Hematopoietic multipotent progenitor cell treated with erythropoietin and hydrocortisone succinate and interleukin-3 and kit ligand, for 17 days (in vitro differentiated cells): ENCODE data around the gene ARF1.

Source experiments
- DNase-seq: peaks from one replicate; pipeline ENCODE4 v3.0.0-alpha.2; 2015; ENCODE audit warnings: low spot score

Gene ARF1

DNA sequence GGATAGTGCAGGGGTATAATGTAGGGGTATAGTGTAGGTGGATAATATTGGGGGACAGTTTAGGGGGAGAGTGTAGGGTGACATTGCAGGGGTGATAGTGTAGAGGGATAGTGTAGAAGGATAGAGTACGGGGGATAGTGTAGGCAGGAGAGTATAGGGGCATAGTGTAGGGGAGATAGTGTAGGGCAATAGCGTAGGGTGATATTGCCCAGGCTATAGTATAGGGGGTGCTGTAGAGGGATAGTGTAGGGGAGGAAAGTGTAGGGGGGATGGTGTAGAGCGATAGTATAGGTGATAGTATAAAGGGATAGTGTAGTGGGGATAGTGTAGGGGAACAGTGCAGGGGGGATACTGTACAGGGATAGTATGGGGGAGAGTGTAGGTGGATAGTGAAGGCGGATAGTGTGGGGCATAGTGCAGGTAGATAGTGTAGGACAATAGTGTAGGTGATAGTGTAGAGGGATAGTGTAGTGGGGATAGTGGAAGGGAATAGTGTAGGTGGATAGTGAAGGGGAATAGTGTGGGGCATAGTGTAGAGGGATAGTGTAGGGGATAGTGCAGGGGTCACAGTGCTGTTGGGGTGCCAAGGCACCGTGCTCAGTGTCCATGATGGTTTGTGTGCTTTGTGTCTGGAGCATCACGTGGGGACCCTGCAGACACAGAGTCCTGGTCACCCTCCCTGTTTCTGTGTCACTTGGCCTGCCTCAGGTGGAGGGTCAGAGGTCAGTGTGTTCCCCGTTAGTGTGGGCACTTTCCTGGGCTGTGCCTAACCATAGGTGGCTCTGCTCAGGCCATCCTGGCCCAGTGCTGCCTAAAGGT, 10.5 kb upstream of the ARF1 start:
- no peak for DNase-seq

DNA sequence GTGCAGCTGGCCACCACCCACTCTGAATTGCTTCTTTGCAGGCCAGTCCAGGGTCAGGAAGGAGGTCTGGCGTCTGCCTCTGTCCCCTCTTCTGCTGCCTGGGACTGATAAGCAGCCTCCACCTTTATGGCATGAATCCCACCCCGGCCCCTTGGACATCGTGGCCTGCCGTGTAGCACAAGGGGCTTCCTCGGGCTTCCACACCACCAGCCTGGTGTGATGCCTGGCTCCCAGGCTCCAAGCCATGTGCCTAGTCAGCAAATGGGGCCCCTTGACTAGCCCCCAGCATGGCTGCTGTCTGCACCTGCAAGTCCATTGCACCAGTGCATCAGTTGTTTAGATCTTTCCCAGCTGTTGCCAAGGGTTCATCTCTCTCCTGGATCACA, 9.9 kb upstream of the ARF1 start:
- DNase-seq: no peak

DNA sequence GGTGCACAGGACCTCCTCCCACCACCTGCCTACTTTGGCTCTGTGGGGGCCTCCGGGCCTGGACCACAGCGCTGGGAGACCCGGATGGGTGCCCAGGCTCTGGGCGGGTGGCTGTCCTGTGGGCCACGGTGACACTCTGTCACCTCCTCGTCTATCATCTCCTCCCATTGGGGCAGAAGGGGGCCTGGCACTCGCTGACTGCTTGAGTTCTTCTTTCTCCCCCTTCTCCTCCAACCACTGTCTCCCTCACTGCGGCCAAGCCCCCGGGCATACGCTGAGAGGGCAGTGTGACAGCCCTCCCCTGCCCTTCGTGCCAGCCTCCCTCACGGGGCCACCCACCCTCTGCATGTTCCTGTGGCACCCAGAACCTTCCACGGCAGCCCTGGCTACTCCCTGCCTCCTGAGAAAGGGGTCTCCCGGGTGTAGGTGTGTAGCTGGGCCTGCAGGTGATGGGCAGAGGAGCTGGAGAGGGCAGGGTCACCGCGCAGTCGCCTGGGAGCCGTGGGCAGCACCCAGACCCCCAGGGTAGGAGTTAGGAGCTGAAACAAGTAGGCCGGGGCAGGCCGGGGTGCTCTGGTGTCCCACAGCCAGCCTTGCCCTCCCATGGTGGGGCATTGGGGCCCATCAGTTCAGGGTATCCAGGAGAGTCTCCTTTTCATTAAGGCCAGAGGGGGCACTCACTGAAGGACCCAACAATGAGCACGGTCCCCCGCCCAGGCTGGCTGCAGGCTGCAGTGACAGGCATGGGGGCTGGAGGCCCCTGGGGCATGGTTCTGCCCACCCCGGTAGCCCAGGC, 9.2 kb upstream of the ARF1 start:
- DNase-seq: no peak

DNA sequence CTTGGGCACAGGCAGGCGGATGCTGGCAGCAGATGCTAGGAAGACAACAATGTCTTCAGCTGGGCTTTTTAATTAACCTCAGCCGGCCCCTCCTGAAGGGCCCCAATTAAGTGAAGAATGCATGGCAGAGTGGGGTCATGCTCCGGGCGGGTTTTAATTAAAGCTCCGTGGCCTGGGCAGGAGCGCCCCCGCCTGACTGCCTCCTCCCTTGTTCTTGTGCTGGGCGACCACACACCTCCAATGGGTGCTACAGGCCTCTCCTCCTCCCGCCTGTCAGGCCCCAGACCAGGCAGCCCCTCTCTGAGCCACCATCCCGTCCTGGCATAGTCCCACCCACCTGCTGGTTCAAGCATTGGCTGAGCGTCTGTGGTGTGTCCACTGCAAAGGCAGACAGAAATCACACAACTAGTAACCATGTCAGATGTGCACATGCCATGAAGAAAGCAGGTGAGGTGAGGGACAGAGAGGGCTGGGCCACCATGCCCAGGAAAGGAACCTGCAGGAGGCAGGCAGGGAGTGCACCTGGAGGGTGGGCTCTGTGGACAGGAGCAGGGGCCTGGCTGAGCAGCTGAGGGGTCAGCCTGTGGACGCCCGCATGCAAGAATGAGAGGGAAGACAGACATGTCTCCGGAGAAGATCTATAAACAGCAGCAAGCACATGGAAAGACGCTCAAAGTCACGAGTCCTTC, 8.5 kb upstream of the ARF1 start:
- DNase-seq: no peak

DNA sequence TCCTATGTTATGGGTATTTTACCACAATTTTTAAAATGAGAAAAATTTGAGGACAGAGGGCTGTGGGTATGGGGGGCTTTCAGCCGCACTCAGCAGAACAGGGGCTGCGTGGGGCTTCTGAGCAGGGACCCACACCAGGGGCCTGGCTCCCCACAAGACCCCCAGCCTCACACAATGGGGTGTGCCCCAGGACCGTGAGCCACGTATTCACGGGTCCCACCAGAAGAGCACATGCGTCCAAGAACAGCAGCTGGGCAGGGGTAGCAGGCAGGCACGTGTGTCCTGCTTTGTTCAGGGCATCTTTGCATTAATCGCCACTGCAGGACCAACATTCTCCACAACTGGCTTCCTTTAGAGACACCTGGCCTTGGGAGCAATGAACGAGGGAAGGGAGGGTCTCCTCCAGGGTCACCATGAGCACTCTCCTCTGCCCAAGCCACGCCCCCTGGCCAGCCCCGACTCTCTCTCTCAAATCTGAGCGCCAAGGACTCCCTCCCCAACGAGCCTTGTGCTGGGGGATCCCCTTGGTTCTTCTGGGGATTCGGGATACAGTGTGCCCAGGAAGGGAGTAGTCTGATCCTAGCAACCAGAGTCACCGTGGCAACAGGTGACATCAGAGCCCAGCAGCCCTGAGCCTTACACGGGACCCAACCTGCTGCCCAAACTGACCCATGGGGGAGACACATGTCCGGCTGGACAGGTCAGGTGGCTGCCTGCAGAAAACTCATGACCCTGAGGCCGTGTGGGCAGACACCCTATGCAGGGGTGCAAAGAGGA, 7.4 kb upstream of the ARF1 start:
- DNase-seq: no peak

DNA sequence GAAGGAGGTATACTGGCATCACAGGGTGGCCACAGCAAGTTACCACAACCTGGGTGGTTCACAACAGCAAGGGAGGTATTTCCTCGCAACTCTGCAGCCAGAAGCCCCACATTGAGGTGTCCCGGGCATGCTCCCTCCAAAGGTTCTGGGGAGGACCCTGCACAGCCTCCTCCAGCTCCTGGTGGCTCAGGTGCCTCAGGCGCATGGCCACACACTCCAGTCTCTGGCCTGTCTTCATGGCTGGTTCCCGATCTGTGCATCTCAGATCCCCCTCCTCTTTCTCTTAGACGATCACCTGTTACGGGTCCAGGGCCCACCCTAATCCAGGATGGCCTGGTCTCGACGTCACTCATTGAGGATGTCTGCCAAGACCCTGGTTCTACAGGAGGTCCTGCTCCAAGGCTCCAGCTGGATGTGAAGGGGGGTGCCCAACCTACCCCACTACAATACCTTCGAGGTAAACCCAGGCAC, 6.7 kb upstream of the ARF1 start:
- no peak for DNase-seq

DNA sequence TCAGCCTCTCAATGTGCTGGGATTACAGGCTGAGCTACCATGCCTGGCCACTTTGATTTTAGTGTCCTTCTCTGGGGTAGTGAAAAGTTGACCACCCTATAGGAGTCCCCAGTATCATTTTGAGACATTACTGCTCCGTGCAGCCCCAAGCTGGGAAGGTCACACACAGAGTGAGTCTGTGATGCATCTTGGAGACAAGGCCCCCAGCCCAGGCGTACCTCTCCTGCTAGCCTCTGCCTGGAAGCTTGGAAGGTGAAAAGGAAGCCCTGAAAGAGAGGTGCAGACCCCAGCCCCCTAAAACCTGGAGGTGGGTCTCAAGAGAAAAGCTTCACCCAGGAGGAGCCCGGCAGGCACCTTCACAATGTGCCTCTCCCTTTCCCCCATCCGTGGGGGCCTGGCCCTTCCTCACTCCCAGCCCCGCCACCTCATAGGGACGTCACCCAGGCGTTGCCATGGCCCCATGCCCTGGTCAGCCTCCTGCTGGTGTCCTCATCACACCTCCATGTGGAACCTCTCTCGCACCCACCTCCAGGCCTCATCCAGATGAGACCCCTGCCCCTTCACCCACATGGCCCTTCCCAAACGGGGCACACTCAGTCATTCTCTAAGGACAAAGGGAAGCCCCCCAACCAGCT, 5.6 kb upstream of the ARF1 start:
- no peak for DNase-seq

DNA sequence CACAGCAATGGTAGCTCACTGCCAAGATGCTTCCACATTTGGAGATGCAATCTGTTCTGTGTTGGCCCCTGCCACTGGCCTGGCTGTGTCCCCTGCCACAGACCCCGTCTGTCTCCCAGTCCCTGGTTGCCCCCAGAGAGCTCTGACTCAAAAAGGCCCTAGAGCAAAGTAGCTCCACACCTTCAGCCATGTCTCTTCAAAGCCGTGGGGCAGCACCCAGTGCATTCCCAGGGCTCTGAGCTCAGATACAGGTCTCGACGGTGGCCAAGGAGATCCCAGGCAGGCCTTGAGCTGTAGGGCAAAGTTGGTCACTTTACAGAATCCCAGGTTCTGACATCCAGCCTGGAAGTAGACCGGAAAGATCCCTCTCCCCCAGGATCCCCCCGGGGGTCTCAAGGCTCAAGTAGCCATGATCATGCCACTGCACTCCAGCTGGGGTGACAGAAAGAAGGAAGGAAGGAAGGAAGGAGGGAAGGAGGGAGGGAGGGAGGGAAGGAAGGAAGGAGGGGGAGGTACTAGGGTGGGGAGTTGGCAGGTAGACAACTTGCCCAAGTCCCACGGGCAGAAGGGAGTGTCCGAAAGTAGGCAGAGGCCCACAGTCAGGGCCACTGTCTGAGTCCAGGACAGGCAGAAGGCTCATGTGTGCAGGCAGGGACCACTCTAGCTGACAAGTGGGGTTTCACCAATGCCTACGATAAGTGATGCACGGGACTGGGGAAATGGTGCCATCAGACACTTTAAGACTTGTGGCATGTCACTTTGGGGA, 4.8 kb upstream of the ARF1 start:
- no peak for DNase-seq

DNA sequence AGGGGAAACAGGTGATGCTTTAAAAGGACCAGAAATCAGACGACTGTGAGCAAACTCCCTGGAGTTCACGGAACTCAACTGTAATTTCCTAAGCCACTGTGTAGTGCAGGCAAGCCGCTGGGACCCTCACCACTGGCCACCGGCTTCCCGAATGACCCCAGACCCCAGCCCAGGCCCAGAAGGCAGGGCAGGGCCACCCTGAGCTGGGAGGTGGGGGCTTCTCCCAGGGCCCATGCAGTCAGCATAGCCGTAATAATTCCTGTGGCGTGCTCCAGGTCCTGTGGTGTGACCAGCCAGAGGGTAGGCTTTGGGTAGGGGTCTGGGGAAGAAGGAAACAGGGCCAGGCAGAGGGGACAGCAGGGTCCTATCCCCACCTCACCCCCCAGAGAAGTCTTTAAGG, 3.5 kb upstream of the ARF1 start:
- DNase-seq: no peak

DNA sequence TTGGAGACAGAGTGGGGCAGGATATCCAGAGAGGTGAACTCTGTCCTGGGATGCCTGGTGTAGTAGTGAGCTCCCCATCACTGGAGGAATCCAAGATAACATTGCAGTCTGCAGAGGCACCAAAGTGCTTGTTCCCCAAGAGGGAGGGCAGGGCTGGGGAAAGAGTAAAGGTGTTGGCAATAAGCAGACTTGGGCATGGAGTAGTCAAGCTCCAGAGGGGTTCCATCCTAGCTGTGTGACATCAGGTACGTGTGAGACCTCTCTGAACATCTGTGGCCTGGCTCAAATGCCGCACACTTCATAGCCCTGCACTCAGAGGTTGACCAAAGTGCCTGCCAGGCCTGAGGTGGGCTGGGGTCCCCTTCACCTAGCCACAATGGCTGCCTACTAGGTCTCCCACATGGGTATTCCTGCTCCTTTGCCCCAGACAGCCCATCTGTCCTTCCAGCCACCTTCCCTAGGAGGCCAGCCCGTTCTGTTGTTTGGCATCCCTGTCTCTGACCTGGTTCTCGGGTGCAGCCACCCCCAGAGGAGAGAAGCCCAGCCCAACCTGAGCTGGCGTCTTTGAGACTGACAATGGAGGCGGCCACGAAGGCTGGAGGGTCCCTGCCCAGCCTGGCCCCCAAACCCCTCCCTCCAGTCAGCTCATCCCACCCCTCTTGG, 2.8 kb upstream of the ARF1 start:
- DNase-seq: no peak

DNA sequence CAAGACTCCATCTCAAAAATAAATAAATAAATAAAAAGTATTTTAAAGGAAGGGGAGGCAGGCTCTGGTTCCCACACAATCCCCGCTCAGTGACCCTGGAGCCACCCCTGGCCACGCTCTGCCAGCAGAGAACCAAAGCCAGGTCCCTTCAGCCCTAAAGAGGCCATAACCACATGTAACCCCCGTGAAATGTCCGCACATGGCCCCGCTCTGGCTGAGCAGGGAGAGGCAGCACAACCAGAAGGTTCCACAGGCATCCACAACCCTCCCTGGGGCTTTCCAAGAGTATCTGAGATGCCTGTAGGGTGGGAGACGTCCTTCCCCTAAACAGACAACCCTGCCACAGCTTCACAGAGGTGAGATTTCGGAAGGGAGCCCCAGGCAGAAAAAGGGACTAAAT, 1.4 kb upstream of the ARF1 start:
- no peak for DNase-seq

DNA sequence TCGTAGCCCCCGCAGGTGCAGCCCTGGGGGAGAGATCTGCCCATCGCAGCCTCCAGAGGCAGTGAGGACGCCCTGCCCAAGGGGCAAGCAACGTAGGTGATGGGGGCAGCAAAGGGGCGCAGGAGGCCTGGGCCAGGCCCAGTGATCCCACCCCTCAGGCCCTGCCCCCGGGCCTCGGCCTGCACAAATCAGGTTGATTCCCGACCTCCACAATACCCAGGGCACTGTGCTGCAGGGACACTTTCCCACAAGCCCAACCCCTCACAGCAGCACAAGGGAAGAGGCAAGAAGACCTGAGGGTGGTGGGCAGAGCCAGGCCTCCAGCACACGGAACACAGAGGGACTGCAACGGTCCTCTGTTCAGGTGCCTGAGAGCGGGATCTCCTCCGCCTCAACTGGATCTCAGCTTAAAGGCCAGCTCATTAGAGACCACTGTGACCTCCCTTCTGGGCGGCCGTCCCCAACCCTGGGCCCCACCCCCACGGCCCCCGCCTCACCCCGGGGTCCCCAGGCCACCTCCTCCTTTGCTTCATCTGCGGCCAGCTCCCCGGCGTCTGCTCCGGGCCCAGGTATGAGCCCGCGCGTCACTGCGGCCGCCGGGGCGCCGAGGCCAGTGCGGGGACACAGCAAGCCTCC, 812 bp upstream of the ARF1 start:
- DNase-seq: no peak

DNA sequence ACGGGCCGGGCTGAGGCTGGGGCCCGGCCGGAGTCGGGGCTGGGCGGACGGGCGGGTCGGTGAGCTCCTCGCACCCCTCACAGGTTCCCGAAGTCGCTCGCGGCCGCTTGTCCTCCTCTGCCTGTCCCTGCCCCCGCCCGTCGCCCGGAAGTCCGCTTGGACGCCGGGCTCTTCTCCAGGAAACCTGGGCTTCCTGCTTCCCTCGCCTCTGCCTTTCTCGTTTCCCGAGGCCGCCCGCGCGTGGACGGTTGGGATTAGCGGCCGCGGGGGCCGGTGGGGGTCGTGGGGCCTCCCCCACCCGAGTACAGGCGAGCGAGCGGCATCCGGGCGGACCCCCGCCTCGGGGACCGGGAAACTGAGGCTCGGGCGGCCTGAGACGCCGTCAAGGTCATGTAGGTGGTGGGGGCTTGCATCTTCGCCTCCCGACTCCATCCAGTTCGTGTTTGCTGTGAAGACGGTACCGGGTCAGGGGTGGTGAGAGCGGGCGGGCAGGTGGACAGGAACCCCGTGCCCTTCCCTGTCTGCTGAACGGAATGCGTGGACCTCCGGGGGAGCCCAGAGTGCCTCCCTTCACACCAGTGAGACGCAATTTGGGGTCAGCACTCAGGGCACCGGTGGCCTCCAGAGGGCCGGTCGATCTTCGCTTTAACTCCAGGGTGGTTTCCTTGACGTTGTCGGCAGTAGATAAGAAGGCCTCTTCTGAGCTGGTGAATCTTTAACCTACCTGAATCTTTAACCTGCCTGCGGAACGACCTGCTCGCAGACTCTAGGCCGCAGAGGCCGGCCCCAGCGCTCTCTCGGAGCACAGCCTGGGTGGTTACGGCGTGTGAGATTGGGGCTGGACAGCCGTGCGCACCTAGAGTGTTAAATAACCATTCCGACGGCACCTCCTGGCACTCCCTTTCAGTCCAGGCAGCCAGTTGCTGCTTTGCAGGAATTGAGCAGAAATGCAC, 686 bp downstream of the ARF1 start:
- peak; percentile 74 for DNase-seq

DNA sequence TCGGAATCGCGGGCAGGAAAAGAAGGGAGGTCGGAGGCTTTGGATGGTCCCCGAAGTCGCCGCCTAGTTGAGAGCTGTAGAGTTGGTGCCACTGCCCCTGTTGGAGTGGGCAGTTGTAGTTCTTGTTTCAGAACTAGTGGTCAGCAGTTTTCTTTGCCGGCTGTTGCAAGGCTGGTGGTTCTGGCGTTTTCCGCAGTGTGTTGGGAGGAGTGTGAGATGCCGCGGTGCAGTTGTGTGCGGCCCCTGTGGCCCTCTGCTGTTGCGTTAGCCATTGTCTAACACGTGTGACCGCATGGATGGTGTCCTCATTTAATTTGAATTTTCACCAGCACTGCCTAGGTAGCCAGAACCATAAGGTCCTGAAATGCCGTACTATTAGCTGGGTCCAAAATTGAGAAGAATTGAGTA, 1.4 kb downstream of the ARF1 start:
- peak; percentile 31 for DNase-seq

DNA sequence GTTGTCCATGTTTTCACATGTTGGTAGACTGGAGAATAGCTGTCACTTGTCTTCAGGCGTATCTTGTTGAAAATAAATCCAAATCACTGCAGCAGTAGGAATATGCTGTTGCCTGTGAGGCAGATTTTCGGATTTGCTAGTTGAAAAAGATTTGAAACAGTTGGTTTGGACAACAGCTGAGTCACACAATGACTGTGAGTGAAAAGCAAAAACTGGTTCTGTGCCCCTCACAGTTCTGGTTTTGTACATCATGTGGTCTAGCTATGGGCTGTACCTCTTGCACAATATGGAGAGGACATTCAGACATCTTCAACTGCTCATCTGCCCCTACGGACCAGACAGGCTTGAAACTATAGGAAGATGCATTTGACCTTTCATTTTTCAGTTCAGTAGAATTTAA, 1.8 kb downstream of the ARF1 start:
- DNase-seq: peak; percentile 48

DNA sequence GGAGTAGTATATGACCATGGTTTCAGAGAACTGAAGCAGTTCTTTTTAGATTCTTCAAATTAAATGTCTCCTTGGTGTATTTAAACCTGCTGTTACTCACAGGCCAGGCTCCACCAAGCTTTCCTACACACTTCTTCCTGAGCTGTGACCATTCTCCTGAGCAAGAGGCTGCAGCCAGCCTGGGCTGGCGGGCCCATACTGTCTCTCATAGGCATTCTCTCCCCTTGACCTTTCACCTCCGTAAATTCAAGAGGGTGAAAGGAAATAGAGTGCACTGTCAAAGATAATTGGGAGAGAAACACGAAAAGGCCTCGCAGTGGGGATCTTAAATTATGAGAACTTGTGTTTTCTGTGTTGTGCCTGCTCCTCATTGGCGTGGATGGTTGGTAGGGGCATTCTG, 2.3 kb downstream of the ARF1 start:
- no peak for DNase-seq

DNA sequence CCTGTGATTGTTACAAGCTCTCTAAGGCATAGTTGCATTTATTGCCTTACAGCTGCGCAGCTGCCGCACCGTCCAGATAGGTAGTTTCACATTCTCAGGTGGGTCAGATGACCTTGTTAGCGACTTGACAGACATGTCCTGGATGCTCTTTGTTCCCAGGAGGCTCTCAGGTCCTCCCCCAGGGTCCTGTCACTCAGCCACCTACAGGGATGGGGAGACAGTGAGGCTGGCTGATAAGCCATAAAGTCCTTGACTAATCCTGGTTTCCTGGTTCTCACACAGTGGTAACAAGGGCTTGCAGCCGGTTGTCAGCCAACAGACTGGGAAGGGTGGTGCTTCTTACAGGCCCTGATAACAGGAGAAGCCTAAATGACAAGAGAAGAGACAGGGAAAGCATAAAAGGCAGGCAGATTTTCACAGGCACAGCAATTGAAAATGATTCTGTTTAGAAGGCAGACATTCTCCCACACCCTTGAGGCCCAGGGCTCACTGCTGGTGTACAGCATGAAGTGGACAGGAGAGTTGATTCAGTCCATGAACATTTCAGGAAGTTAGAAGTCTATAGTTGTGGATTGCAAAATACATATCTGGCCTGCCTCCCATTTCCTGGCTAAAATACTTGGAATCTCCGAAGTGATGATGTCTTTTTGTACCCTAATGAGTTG, 2.9 kb downstream of the ARF1 start:
- DNase-seq: peak; percentile 51

DNA sequence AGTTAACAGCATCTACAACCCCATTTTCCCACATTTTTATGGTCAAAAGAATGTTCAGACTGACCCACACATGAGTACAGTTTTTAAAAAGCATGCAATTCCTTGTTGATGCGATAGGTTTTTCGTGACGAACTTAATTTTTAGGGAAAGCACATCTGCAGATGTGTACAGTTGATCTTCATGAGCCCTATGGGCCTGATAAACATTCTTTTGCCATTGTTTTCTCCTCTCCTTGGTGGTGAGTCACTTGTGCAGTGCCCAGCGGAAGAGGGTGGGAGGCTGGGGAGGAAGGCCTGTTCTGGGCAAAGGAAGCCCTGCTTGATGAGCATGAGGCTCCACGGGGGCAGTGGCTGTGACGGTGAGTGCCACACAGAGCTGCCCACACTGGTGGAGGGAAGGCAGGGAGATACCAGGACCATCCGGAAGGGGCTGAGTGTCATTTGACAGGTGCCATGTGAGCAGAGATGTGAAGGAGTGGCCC, 5.3 kb downstream of the ARF1 start:
- no peak for DNase-seq
